Panc1 (cell line): Measurements from ENCODE around the gene OGA.

Source experiments
- CTCF ChIP-seq: fragments of 450-650 bp; IDR thresholded peaks from 2 replicates; pipeline ENCODE4 v1.5.1; 2017; ENCODE audit warnings: mild to moderate bottlenecking
- POLR2AphosphoS5 ChIP-seq: IDR thresholded peaks from 2 replicates; pipeline ENCODE4 v1.6.1; 2012; ENCODE audit warnings: mild to moderate bottlenecking, low read depth, low read length, moderate library complexity
- SIN3A ChIP-seq: IDR thresholded peaks from 2 replicates; pipeline ENCODE4 v1.6.1; 2012; ENCODE audit warnings: low read depth, mild to moderate bottlenecking, low read length, moderate library complexity, borderline replicate concordance; ENCODE audit not compliant: insufficient read depth
- TCF7L2 ChIP-seq: IDR thresholded peaks from 2 replicates; pipeline ENCODE4 v1.6.1; 2011; ENCODE audit warnings: mild to moderate bottlenecking, low read depth, low read length, inconsistent platforms
- TF ChIP-seq, protein P1 (sequence below), 2 experiments: IDR thresholded peaks; 2 replicates each; pipeline ENCODE4 v1.6.1; 2011 to 2012; ENCODE audit warnings: low read depth in 2 of 2, control low read depth in 1 of 2, low read length in 1 of 2, mild to moderate bottlenecking in 1 of 2, moderate library complexity in 1 of 2; ENCODE audit not compliant: insufficient read depth in 1 of 2

DNA sequence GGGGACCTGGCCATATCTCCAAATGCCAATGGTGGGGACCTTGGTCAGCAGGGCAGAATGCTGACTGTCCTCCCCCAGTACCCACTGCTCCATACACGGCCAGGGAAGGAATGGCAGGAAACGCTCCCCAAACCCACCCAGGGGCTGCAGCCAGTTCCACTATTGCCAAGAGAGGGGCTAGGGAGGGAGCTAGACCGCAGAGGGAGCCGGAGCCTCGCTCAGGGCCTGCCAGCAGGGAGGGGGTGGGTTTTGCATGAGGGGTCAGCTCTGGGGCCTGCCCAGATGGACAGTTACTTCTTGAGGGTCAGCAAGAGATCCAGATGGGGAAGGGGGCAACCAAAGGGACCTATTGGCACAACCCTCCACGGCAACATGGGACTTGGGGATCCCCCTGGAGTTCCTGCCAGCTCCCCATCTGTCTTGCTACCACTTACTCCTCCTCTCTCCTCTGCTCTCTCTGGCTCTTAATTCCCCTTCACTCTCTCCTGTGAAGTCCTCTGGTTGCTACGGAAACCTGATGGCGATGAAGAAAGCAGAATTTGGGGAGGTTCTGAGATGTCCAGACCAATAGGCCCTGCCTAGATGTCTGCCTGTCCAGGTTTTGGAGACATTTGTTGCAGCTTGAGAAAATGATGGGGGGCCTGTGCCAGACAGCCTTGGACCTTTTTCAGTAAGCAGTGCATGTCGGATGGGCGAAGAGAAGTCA is 55.0 kb downstream of the OGA start:
- no peak for TF ChIP-seq CTCF
- TF ChIP-seq POLR2AphosphoS5: no peak
- TF ChIP-seq SIN3A: no peak
- TF ChIP-seq, protein P1, sequence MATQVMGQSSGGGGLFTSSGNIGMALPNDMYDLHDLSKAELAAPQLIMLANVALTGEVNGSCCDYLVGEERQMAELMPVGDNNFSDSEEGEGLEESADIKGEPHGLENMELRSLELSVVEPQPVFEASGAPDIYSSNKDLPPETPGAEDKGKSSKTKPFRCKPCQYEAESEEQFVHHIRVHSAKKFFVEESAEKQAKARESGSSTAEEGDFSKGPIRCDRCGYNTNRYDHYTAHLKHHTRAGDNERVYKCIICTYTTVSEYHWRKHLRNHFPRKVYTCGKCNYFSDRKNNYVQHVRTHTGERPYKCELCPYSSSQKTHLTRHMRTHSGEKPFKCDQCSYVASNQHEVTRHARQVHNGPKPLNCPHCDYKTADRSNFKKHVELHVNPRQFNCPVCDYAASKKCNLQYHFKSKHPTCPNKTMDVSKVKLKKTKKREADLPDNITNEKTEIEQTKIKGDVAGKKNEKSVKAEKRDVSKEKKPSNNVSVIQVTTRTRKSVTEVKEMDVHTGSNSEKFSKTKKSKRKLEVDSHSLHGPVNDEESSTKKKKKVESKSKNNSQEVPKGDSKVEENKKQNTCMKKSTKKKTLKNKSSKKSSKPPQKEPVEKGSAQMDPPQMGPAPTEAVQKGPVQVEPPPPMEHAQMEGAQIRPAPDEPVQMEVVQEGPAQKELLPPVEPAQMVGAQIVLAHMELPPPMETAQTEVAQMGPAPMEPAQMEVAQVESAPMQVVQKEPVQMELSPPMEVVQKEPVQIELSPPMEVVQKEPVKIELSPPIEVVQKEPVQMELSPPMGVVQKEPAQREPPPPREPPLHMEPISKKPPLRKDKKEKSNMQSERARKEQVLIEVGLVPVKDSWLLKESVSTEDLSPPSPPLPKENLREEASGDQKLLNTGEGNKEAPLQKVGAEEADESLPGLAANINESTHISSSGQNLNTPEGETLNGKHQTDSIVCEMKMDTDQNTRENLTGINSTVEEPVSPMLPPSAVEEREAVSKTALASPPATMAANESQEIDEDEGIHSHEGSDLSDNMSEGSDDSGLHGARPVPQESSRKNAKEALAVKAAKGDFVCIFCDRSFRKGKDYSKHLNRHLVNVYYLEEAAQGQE (IDR thresholded peaks at IDR 0.05; ENCODE audit: insufficient read depth in 1 of 2, low read depth in 2 of 2, low read length in 1 of 2): no peak
- TF ChIP-seq TCF7L2: no peak
